Activated CD4-positive, CD25-positive, alpha-beta regulatory T cell treated with anti-CD3 and anti-CD28 coated beads, Interleukin-2, amount 50 U/mL, for 24 hours (primary cell): ENCODE data around the gene MNX1.

Experiments
- ATAC-seq, 2 donors: fragments of 150-1000 bp; cut with Tn5 transposase; one replicate each; pipeline ENCODE4 v1.10.0; 2021; ENCODE audit warnings: mild to moderate bottlenecking in 1 of 2, moderate library complexity in 1 of 2

MNX1 gene

DNA sequence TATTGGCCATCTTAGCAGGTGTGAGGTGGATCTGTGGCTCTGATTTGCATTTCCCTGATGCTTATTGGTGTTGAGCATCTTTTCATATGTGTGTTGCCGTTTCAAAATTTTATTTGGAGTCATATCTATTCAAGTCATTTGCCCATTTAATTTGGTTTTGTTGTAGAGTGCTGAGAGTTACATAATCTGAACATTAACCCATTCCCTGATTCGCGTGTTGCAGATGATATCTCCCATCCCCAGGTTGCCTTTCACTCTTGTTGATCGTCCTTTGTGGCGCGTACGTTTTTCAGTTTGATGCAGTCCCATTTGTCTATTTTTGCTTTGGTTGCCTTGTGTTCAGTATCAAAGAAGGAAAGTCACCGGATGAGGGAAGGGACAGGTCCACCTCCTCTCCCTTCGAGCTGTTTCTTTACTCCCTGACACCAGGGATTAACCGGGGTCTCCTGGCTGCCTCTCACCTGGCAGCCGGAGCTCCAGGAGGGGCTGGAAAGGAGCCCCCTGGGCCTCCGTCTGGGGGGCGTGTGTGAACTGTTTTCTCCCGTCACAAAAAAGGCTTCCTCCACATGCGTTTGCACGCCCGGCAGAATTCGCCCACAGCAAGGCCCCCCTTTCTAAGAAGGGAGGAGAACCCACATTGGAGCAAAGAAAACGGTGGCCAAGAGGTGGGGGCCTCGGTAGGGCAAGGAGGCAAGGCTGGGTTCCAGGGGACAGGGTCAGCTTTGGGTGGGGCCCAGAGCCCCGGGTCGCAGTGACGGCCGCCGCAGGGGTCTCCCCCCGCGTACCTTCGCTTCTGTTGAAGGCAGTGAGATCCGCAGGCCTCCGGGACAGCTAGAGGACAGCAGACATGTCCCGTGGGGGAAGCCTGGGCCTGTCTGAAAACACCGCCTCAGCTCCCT is 8.3 kb downstream of the MNX1 start:
- no peak for ATAC-seq

DNA sequence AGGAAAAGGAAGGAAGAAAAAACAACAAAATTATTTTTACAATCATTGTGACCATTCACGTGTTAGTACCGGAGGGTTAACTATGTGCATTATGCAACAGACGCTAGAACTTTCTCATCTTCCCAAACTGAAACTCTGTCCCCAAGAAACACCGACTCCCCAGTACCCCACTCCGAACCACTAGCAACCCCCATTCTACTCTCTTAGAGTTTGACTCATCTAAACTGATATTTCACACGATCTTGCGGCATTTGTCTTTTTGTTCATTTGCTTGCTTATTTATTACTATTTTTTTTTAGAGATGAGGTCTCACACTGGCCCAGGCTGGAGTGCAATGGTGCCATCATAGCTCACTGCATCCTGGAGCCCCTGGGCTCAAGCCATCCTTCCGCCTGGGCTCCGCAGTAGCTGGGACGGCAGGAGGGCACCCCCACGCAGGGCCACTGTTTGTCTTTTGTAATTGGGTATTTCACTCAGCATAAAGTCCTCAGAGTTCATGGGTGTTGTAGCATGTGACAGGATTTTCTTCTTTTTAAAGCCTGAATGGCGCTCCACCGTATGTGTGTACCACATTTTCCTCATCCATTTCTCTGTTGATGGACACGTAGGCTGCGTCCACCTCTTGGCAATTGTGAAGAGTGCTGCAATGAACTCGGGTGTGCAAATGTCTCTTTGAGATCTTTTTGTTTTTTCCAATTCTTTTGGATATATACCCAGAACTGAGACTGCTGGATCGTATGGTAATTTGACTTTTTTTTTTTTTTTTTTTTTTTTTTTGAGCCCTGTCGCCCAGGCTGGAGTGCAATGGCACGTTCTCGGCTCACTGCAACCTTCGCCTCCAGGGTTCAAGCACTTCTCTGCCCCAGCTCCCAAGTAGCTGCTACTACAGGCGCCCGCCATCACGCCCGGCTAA is 9.5 kb downstream of the MNX1 start:
- ATAC-seq, result no peak

DNA sequence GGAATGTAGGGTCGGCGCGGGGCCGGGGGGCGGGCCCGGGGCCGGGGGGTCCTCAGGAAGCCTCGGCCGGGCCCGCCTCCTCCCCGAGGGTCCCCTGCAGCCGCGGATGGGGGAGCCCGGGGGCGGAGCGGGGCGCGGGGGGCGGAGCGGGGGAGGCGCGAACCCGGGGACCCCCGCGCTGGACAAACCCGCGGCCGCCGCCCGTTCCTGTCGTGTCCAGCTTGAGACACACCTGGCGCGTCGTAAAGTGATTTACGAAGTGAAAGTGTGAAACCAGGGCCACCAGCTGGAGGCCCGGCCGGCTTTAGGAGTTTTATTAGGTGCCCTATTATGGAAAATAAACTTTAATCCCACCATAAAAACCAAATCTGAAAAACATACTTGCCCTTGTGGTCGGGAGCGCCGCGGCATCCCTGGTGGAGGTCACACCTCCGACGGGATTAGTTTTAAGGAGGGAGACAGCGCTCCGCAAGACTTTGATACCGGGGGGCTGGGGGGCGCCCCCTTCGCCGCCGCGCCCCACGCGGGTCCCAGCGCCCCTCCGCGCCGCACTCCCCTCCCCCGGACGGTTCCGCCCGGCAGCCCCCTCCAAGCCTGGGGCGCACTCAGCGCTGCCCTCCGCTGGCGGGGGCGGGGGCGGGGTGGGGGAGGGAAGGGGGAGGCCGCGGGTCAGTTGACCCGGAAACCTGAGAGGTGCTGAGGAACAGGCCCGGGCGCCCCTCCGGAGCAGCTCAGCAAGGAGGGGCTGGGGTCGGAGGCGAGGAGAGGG is 10.3 kb downstream of the MNX1 start:
- no peak for ATAC-seq

DNA sequence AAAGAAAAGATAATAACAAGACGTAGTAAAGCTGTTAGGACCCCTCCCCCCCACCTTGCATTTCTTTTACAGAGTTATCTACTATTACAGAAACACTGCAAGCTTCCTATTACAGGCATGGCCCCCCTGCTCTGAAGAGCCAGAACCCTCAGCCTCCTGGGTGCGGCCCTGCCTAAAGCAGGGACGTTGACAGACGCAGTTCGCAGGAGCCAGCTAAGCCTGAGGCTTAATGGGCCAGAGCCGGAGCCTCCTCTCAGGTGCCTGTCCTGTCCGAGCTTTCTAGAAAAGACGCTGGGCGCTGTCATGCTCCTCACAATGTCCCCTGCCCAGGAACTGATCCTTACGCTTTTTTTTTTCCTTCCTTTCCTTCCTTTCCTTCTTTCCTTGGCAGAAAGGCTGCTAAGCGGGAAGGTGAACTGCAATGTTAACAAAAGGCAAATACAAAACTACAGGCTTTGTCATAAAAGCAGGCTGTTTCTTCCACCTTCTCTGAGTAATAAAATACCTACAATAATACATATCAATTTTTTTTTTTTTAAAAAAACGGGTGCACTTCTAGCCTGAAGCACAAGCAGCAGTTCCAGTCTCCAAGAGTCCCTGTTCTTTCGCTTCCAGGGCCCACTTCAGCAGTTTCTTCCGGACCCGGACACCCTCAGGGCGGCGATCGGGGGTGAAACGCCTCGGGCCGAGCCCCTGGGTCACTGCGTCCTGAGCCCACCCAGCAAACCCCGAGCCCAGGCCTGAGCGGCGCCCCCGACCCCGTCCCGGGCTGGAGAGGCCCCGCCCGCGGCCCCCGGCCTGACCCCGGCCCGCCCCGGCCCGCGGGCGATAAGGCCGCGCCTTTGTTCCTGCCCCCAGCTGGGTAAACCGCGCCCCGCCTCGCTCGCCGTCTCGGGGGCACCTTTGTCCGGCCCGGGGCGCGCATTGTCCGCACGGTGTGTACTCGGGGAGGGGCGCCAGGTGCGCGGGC is 11.2 kb downstream of the MNX1 start:
- no peak for ATAC-seq

DNA sequence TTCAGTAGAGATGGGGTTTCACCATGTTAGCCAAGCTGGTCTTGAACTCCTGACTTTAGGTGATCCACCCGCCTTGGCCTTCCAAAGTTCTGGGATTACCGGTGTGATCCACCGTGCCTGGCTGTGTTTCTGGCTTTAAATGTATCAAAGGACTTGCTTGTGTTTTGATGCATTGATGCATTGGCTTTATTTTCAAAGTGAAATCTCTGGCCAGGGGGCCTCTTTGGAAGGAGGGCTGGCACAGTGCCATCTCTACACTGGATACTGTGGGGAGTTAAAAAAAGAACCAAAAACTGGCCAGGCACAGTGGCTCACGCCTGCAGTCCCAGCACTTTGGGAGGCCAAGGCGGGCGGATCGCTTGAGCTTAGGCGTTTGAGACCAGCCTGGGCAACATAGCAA is 16.0 kb downstream of the MNX1 start:
- no peak for ATAC-seq

DNA sequence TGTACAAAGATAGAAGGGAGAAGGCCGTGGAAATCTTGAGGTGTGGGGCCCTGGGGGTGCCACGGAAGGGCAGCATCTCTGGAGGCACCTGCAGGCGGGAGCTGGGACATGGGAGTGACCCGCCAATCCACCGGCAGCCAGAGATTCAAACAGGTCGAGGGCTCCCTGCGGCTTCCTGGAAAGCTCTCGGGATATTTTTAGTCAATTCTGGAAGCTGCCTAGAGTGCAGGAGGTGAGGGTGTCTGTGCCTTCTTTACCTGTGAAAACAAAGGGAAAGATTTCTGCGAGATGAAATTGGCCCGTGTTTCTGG is 16.6 kb downstream of the MNX1 start:
- ATAC-seq, result no peak

DNA sequence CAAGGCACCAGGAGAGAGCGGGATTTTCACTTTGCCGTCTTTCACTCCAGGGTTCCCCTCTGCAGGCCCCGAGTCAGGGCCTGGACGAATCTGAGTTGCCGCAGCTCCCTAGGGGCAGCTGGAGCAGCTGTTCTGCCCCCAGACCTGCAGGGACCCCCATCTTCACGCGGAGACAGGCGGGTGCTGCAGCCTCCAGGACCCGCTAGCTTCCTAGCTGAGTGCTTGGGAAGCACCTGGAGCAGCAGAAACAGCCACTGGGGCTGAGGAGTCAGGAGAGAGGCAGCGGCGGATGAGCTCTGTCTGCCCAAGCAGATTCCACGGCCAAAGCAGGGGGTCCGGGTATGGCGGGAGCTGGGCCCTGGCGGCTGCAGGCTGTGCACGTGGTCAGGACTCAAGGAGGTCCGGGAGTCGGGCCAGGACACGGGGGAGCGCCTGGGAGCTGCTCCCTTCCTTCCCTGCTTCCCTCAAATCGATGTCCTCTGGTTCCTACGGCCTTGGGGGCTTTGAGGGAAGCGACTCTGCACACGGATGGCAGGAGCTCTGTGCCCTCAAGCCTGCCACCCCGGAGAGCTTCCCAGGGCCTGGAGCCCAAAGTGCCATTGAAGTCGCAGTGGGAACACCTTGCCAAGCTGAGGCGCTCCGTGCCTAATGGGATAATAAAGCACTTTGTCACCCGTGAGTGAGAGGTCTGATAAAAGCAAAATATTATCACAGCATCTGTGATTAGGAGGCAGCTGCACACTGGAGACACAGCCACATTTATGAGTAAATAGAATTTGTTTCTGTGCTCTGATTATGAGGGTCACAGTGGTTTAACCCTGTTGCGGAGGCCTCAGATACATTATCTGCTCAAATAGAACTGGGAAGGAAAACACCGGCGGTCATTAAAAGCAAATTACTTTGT is 17.2 kb downstream of the MNX1 start:
- no peak for ATAC-seq

DNA sequence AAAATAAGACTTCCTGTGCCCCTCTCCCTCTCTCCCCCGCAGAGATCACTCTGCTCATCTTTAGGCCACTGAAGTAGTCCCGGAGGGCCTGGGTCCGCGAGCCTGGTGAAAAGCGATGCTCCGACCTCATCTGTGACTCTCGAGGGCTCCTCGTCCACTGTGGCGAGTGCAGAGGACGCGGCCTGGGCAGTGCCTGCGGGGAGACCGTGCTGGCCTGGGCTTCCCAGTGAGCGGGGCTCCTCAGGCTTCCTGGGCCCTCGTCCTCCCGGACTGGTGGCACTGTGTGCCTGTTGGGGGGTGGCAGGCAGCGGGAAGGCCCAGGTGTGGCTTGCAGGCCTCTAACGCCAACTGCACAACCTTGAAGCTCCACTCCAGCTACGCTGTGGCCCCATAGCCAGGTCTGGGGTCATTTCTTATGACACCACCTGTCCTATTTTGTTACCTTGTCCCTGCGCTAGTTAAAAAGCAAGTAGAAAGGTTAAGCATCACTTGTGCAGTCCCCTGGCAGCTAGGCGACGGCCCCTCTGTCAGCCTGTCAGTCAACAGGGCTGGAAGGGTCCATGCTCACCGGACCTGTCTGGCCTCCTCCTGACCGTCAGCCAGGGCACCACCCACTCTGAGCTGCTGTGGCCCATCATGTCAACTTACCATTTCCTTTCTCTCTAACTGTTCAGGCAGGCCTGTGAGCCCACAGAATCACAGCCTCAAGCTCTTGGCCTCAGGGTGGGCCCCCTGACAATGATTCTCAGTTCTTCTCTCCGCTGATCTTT is 20.5 kb downstream of the MNX1 start:
- no peak for ATAC-seq

DNA sequence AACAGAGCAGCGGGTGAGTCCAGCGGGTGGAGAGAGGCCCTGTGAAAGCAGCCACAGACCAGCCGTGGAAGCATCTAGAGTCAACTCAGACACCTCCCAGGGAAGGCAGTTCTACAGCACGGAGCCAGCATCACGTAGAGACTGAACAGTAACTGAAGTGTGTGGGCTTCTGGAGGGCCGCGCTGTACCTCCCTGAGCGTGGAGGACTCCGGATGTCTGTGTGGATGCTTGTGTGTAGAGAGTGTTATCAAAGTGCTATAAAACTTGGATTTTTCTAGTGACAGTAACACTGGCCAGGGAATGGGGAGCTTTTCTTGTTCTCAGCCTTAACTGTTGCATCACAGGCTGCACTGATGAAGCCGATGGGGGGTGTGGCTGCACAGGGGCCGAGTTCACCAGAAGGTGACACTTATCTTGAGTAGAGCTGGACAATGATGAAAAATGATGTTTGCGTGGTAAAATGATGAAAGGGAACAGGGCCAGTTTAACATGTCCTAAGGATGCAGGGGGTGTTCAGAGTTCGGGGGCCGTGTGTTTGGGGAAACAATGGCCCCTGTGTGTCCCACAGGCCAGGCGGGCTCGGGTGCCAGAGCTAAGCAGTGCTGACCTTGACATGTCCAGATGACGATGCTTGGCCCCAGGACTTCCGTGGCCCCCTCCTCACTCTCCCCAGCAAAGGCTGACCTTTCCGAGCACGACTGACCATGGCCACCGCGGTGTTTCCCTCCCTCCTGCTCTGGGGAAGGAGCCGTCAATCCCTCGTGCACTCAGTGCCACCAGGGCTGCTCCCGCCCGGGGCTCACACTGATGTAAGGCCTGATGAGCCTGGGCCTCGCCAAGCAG is 21.9 kb downstream of the MNX1 start:
- ATAC-seq, result no peak

DNA sequence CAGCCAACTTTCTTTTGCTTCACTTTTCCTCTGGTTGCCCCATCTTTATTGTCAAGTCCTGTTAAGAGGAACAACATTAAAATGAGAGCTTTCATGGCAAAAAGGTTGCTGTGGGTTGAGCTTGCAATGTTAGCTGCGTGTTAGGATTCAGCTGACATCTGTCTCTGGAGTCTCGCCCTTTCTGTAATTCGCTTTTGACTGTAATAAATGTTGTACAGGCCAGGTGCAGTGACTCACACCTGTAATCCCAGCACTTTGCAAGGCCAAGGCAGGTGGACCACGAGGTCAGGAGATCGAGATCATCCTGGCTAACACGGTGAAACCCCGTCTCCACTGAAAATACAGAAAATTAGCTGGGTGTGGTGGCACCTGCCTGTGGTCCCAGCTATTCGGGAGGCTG is 24.1 kb downstream of the MNX1 start:
- no peak for ATAC-seq

DNA sequence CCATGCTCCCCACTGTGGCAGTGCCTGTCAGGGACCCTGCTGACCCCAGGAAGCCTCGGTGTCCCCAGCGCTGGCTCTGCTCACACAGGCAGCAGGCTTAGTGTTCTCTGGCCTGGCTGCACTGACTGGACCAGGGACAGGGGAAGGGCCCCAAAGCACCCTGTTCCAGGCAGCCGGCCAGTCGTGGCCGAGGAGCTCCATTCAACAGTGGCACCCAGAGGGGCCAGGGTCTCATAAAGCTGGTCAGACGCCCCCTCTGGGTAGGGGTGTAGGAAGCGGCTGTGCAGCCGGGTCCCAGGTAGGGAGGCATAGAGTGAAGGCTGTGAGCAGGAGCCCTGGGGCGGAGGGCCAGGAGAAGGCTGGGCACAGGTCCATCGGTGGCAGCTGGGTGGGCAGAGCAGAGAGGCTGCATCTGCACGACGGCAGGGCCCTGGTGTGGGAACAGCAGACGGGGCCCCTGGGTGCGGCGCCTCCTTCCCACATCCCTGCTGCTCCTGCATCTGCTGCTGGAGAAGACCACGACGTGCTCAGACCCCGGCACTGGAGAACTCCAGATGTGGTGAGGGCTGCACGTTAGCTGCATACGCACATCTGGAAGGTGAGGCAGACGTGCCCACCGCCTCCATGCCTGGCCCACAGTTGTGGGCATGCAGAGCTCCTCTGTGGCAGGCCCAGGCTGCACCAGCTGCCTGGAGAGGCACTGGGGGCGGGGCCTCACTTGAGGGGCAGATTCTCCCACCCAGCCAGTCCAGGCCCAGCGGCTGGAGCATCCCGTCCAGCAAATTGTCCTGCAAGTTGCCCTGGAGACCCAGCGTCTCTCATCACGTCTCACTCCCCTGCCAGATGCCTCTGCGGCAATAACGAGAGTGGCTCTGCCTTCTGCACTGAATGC is 25.1 kb downstream of the MNX1 start:
- ATAC-seq, result no peak

DNA sequence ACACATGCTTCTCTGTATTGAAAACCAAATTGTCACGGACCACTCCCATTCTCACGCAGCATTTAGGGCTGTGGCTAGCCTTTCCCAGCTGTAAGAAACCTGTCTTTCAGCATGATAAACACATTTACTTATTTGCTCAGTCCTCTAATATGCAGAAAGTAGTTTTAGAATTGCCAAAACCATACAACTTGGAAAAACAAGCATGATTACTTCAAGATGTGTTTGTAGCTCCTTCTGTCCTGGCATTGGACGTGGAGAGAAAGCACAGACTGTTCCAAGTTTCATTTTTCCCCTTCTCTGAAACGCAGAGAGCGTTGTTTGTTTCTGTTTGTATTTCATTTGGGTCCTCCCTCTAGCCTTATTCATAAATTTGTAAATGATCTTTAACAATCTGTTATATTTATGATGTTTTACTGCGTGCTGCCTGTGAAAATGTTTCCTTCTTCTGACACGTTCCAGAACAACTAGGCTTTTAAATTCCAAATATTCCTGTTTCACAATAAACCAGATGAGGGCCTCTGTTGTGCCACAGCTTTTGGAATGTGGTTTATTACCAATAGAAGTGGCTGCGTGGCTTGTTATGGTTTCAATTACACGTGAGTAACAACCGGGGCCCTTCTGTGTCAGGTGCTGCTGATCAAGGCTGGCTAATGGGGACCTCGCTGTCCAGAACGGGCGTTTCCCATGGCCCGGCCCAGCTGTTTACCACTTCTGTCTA is 26.1 kb downstream of the MNX1 start:
- no peak for ATAC-seq

DNA sequence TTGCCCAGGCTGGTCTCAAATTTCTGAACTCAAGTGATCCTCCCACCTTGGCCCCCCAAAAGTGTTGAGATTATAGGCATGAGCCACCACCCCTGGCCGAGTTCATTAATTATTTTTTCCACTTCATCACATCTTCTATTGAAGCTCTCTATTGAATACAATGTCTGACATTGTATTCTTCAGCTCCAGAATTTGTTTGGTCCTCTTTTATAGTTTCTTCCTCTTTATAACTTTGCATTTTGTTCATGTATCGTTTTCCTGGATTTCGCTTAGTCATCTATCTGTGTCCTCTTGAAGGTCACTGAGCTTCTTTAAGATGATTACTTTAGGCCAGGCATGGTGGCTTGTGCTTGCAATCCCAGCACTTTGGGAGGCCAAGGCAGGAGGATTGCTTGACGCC is 30.8 kb downstream of the MNX1 start:
- no peak for ATAC-seq

DNA sequence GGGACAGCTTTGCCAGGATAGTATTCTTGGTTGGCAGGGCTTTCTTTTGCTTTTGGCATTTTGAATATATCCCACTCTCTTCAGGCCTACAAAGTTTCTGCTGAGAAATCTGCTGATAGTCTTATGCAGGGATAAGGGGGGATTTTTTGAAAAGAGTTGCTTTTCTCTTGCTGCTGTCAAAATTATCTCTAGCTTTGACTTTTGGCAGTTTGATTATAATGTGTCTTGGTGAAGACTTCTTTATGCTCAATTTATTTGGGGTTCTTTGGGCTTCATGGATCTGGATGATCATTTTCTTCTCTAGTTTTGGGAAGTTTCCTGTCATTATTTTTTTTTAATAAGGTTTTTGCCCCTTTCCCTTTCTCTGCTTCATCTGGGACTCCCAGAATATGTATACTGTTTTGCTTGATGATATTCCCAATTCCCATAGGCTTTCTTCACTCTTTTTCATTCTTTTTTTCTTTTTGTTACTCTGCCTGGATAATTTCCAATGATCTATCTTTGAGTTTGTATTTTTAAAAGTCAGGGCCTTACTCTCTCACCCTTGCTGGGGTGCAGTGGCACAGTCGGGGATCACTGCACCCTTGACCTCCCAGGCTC is 31.4 kb downstream of the MNX1 start:
- no peak for ATAC-seq

DNA sequence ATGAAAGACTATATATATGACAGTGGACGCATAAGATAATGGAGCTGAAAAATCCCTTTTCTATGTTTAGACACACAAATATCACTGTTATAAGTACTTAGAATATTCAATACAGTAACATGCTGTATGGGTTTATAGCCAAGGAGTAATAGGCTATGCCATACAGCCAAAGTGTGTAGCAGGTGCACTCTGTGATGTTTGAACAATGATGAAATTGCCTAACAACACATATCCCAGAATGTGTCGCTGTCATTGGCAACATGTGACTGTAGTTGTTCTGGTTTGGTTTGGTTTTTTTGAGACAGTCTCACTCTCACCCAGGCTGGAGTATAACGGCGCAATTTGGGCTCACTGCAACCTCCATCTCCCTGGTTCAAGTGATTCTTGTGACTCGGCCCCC is 34.8 kb downstream of the MNX1 start:
- no peak for ATAC-seq

DNA sequence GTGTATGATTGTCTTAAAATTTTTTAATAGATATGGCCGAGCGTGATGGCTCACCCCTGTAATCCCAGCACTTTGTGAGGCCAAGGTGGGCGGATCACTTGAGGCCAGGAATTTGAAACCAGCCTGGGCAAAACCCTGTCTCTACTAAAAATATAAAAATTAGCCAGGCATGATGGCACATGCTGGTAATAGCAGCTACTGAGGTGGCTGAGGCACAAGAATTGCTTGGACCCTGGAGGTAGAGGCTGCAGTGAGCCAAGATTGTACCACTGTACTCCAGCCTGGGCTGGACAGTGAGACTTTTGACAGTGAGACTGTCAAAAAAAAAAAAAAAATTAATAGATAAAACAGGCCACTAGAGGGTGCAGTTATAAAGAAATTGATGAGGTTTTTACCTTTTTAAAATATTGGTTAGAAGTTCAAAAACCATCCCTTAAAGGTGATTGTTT is 40.5 kb downstream of the MNX1 start:
- no peak for ATAC-seq

DNA sequence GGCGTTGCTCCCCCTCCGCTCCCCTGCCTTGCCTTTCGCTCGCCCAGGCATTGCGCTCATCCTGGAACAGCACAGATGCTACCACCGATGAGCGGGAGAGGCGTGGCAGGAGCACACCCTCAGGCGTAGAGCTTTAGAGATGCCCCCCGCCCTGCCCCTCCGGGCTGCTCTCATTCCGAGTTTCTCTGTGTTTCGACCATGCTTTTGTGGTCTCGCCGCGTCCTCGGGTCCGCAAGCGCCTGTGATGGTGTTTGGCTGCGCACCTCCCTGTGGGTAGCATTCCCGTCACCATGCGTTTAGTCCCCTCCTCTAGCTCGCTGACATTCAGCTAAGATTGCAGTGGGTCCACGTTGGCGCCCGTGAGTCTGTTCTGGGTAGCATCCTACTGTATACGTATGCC is 42.3 kb downstream of the MNX1 start:
- no peak for ATAC-seq
